Measurements from ENCODE around the gene FGR.
A peak's percentile ranks its signal among the peaks of the same experiment; 100 is the strongest.

The FGR gene

DNA sequence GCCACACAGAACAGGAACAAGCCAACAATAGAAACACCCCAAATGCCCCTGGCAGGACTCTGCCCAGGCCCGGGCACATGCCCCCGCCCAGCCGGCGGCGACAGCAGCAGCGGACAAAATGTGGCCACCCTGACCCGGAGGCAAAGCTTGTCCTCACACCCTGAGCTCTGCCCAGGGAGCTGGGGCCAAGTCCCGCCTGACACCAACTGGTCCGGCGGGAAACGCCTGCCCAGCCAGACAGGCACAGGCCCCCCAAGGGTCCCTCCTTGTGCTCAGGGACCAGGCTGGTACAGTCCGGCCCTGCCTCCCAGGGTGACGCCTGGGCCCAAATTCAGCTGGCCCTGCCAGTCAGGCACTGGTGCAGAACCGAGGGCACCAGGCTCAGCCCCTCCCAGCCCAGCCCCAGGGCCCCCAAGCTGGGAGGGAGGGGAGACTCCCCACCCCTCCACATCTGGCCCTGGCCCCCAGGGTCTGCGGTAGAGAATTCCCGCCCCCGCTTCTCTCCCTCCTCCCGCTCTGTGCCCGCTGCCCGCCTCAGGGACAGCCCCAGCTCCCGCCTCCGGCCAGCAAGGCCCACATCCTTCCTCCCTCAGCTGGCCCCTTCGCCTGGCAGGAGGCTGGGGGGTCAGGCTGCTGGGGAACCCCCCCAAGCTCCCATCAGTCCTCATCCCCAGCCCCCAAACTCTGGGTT lies 33.1 kb downstream of the FGR start:
- DNase-seq (ENCODE audit: low read depth, low spot score), result peak; percentile 55

- DNase-seq (ENCODE audit: low read depth, low spot score), result no peak
These were observed 33.6 kb downstream of the FGR start for GRCh38 chr1:27601321-27601770.

DNA sequence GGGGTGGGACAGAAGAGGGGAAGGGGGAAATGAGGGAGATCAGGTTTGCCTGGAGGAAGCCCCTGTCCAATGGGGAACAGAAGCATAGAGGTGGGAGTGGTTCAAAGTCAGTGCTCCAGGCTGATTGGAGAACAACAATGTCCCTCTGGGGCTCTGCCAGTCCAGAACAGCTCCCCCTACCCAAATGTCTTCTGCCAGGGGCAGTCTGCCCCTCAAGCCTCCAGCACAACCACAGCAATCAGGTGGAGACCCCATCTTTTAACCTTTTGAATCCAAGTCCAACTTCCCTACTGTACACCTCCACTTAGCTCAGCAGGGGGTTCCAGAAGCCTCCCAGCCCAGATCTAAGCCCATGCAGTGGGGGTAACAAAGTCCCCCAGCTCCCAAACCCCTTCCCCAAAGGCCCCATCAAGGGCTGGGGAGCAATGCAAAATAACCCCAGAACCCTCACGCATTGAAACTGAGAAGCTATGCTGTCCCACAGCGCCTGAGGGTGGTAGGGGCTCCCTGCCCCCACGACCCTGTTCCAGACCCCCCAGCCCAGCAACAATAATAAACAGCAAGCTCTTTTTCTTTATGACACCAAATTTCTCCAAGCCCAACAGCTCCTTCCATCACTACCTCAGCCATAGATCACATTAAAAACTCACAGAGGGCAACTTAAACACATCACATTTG lies 34.3 kb downstream of the FGR start:
- DNase-seq (ENCODE audit: low read depth, low spot score), result peak; percentile 56

- no peak for DNase-seq (ENCODE audit: low read depth, low spot score)
These were observed 35.1 kb downstream of the FGR start for GRCh38 chr1:27599605-27600497.

GRCh38 chr1:27598902-27599528 lies 36.0 kb downstream of the FGR start:
- DNase-seq (ENCODE audit: low read depth, low spot score), result peak; percentile 92

DNA sequence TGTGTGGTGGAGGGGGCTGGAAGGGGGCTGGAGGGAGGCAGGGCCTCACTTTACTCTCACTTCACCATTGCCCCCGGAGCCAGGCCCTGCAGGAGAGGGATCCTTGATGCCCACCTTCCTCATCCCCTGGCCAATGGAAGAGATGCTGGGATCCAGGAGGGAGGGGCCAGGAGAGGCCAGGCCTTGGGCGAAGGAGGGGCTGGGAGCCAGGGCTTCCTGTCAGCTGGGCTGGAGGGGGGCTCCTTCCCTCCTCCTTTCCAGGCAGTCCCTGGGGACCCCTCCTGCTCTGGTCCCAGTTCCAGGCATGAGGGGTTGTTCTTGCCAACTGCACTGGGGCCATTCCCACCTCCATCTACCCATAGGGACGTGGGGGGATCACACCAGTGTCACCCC lies 36.7 kb downstream of the FGR start:
- peak; percentile 42 for DNase-seq (ENCODE audit: low read depth, low spot score)

DNA sequence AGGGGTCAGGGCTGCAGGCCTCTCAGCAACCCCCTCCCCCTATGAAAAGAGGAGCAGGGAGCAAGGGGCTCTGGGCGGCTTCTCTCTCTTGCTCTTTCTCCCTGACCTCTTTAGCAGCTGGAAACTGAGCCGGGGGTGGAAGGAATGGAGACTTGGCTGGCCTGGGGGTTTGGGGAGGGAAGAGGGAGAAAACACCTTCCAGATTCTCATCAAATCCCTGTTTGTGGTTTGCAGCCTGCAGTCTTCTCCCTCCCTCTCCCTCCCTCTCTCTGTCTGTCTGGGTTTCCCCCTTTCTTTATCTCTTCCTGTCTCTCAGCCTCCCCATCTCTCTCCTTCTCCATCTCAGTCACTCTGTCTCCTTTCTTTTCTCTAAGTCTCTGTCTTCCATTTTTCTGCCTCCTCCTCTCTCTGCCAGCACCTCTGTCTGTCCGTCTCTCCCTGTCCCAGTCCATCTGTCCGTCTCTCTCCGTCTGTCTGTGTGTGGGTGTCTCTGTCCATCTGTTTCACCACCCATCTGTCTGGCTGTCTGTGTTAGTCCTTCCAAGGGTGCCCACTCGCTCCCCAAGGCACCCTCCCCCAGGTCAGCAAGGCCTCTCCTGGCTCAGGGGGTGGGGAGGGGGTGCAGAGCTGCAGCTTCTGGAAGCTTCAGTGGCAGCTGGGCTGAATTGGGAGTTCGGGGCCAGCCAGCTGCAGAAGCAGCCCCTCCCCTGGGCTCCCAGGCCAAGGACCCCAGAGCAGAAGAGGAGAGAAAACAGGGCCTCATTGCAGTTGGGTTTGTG lies 37.3 kb downstream of the FGR start:
- no peak for DNase-seq (ENCODE audit: low read depth, low spot score)

GRCh38 chr1:27596986-27597385 lies 38.0 kb downstream of the FGR start:
- no peak for DNase-seq (ENCODE audit: low read depth, low spot score)

DNA sequence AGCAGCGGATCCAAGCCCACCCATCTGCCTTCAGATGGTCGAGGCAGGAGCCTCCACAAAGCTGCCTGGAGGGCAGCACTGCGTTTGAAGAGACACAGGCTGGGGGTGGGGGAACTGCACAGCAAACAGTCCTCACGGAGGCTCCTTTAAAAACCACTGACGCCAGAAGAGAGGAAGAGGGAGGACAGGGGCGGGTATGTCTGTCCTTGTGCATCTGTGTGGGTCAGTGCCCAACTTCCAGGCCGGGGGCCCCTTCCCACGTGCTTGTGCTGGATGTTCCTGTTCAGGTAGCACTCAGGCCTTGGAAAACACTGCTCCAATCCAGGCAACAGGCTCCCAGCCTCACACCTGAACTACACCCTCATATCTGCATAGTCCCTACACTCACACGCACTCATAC lies 38.7 kb downstream of the FGR start:
- no peak for DNase-seq (ENCODE audit: low read depth, low spot score)

DNA sequence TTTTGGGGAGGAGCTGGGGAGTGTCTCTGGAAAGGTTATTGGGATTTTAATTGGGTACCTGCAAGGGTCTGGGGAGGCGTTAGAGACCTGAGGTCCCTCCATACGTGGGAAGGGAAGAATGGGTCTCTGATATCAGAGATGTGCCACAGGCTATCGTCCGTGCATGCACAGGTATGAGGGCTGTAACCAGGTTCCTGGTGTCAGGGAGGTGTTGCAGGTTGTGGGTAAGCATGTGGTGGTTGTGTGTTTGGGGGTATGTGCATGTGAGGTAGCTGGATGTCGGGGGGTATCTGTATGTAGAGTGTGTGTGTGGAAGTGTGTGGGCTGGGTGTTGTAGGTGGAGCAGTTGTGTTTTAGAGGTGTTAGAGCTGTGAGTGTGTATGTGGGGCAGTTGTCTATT lies 39.4 kb downstream of the FGR start:
- no peak for DNase-seq (ENCODE audit: low read depth, low spot score)

DNA sequence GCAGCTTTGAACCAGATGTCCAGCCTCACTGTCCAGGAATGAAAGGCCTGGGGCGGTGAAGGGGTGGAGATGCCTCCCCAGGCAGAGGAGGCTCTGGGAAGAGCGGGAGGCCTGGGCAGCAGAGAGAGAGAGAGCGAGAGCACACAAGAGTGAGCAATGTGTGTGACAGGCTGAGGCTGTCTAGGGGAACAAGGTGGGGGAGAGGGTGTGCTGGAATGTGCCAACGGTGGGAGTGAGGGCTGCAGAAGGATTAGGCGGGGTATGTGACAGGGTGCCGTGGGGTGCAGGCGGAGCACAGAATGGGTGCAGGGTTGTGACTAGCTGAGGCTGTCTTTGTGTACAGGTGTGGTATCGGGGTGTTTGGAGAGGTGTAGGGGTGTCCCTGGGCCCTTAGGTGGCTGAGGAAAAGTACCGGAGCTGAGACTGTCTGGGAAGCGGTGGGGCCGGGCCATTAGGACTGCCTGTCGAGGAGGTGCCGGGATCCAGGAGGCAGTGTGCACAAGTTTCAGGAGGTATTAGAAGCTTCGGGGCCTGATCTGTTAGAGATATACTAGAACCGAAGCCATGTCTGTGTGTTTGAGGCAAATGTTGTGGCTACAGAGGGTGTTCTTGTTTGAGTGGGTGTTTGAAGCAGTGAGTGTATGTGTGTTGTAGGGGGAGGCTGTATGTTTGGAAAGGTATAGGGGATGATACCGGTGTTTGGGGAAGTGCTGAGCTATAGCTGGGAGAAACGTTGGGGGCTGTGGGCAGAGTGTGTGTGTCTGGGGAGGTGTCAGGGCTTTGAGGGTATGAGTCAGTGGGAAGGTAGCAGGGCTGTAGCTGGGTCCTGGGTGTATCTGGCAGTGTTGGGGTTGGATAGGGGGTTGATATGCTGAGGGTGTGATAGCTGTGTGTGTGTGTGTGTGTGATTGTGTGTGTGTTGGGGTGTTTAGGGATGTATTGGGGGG lies 40.1 kb downstream of the FGR start:
- DNase-seq (ENCODE audit: low read depth, low spot score), result peak; percentile 68

- DNase-seq (ENCODE audit: low read depth, low spot score), result no peak
These were observed 41.1 kb downstream of the FGR start for GRCh38 chr1:27593678-27594563.

- no peak for DNase-seq (ENCODE audit: low read depth, low spot score)
These were observed 41.9 kb downstream of the FGR start for GRCh38 chr1:27592931-27593677.

- DNase-seq (ENCODE audit: low read depth, low spot score), result no peak
These were observed 42.6 kb downstream of the FGR start for GRCh38 chr1:27592232-27592930.

GRCh38 chr1:27591622-27592021 lies 43.4 kb downstream of the FGR start:
- DNase-seq (ENCODE audit: low read depth, low spot score), result no peak

- no peak for DNase-seq (ENCODE audit: low read depth, low spot score)
These were observed 44.0 kb downstream of the FGR start for GRCh38 chr1:27590917-27591508.

DNA sequence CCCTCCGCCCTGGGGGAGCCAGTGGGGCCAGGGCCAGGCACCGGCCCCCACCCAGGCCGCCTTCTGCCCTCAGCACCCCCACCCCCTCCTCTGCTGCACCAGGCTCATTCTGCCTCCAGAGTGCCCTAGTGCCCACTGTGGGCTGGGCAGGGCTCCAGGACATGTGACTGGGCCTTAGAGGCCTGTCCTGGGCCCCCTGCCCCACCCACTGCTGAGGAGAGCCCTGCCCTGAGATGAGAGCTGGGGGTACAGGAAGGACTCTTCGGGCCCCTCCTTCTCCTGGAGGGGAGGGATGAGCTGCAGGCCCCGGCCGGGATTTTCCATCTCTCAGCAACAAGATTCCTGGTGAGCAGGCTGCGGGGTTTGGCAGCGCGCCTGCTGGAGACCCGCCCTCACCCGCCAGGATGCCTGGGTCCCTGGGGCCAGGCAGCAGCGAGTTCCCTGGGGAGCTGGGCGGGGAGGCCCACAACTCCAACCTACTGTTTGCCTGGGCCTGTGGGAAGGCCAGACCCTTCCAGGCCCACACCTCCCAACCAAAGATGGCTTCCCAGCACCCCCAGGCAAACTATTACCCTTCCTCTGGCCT lies 45.1 kb downstream of the FGR start:
- peak; percentile 81 for DNase-seq (ENCODE audit: low read depth, low spot score)
